ENCODE data around the gene OR2D2. TPM values are rescaled to one million over a fixed set of nuclear protein-coding genes. Genes with fewer than 3 reads are reported as not detected.
A peak's percentile ranks its signal among the peaks of the same experiment; 100 is the strongest.

Gene OR2D2
- total and polyA plus RNA-seq, 2 donors (not counting 1 experiment from before 2014, with no cell fraction given) = not detected

GRCh38 chr11:6925636-6926207, 33.4 kb upstream of the OR2D2 start:
- ChIA-PET POLR2A (no interaction called here), CTCF (no interaction called here)
- H3K9me3 ChIP-seq (ENCODE audit: control extremely low read depth in 1 of 3, control insufficient read depth in 2 of 3, insufficient read depth in 1 of 3, low read length in 2 of 3) = peaks cover 0 to 6% (median 0%) of the 10 kb centered on the region in 3 donors
- peak overlapping the region in 4 of 5 experiments; percentile 63 to 77 (median 68) for H3K4me3 ChIP-seq (ENCODE audit: control extremely low read depth in 1 of 5, extremely low read depth in 1 of 5, insufficient read depth in 1 of 5, low read depth in 2 of 5, low read length in 4 of 5)
- Mint-ChIP-seq H3K27ac (peak overlapping the region; percentile 59), H3K4me1 (peaks cover 19% of the 10 kb centered on the region), H3K27me3 (no peaks in the 10 kb centered on the region), H3K9me3 (ENCODE audit: insufficient read depth) (no peaks in the 10 kb centered on the region), H3K4me3 (peak overlapping the region; percentile 96)
- peak overlapping the region; percentile 76 for H3K4me2 ChIP-seq (replicated peaks; ENCODE audit: low read depth, low read length, poor library complexity, severe bottlenecking)
- H4K20me1 ChIP-seq (ENCODE audit: control insufficient read depth, insufficient read depth, low read length, poor library complexity, severe bottlenecking) = no peaks in the 10 kb centered on the region
- H3K36me3 ChIP-seq (replicated peaks in 1 of 2; ENCODE audit: control extremely low read depth in 1 of 2, control insufficient read depth in 1 of 2, extremely low read depth in 1 of 2, insufficient read depth in 2 of 2, low read length in 1 of 2) = no peaks in the 10 kb centered on the region
- peaks cover 0 to 22% (median 2%) of the 10 kb centered on the region in 4 experiments for H3K27me3 ChIP-seq (replicated peaks in 1 of 4; ENCODE audit: control extremely low read depth in 1 of 4, control insufficient read depth in 3 of 4, insufficient read depth in 4 of 4, low read length in 3 of 4)
- H3K4me1 ChIP-seq (ENCODE audit: control insufficient read depth in 2 of 2, insufficient read depth in 2 of 2, low read length in 2 of 2) = peaks cover 11 to 19% of the 10 kb centered on the region in 2 donors
- no peaks in the 10 kb centered on the region for H3K79me2 ChIP-seq (ENCODE audit: control insufficient read depth, insufficient read depth, low read length)
- ATAC-seq (ENCODE audit: low read depth) (peak; percentile 13), DNase-seq (no peak)
- TF ChIP-seq EZH2 (IDR thresholded peaks at IDR 0.05; ENCODE audit: borderline replicate concordance, insufficient read depth, low read depth, low read length, poor library complexity, severe bottlenecking) = no peak
- TF ChIP-seq, protein P1, sequence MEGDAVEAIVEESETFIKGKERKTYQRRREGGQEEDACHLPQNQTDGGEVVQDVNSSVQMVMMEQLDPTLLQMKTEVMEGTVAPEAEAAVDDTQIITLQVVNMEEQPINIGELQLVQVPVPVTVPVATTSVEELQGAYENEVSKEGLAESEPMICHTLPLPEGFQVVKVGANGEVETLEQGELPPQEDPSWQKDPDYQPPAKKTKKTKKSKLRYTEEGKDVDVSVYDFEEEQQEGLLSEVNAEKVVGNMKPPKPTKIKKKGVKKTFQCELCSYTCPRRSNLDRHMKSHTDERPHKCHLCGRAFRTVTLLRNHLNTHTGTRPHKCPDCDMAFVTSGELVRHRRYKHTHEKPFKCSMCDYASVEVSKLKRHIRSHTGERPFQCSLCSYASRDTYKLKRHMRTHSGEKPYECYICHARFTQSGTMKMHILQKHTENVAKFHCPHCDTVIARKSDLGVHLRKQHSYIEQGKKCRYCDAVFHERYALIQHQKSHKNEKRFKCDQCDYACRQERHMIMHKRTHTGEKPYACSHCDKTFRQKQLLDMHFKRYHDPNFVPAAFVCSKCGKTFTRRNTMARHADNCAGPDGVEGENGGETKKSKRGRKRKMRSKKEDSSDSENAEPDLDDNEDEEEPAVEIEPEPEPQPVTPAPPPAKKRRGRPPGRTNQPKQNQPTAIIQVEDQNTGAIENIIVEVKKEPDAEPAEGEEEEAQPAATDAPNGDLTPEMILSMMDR (IDR thresholded peaks at IDR 0.05) = no peak
- no peak overlapping the region for H3K27ac ChIP-seq (ENCODE audit: low read length in 2 of 2)
- peak overlapping the region; percentile 67 for H3K9ac ChIP-seq (ENCODE audit: low read length)
- H2AFZ ChIP-seq (ENCODE audit: insufficient read depth, low read depth, low read length, poor library complexity, severe bottlenecking) = peak overlapping the region; percentile 67
- 100% methylated on average over 1 of the region's 2 CpGs for WGBS (ENCODE audit: insufficient coverage)
- intact Hi-C loops (cut with micrococcal nuclease) = loop anchor here (10.0 kb wide), 1 partner anchor 171 kb away; no protein-coding TSS in a partner anchor

GRCh38 chr11:6925007-6925577, 32.8 kb upstream of the OR2D2 start:
- TF ChIP-seq, protein P1 (IDR thresholded peaks at IDR 0.05) = no peak
- no peak for TF ChIP-seq EZH2 (IDR thresholded peaks at IDR 0.05; ENCODE audit: borderline replicate concordance, insufficient read depth, low read depth, low read length, poor library complexity, severe bottlenecking)
- no peaks in the 10 kb centered on the region for H3K27me3 Mint-ChIP-seq
- no peak overlapping the region for H3K27ac Mint-ChIP-seq
- no peak overlapping the region for H3K4me3 Mint-ChIP-seq
- H3K4me1 Mint-ChIP-seq = peaks cover 19% of the 10 kb centered on the region
- Histone ChIP-seq H3K4me1 (ENCODE audit: control insufficient read depth in 2 of 2, insufficient read depth in 2 of 2, low read length in 2 of 2) (peaks cover 11 to 19% of the 10 kb centered on the region in 2 donors), H3K9me3 (ENCODE audit: control extremely low read depth in 1 of 3, control insufficient read depth in 2 of 3, insufficient read depth in 1 of 3, low read length in 2 of 3) (peaks cover 0 to 6% (median 0%) of the 10 kb centered on the region in 3 donors), H3K27me3 (replicated peaks in 1 of 4; ENCODE audit: control extremely low read depth in 1 of 4, control insufficient read depth in 3 of 4, insufficient read depth in 4 of 4, low read length in 3 of 4) (peaks cover 0 to 22% (median 2%) of the 10 kb centered on the region in 4 experiments), H3K36me3 (replicated peaks in 1 of 2; ENCODE audit: control extremely low read depth in 1 of 2, control insufficient read depth in 1 of 2, extremely low read depth in 1 of 2, insufficient read depth in 2 of 2, low read length in 1 of 2) (no peaks in the 10 kb centered on the region), H3K79me2 (ENCODE audit: control insufficient read depth, insufficient read depth, low read length) (no peaks in the 10 kb centered on the region), H2AFZ (ENCODE audit: insufficient read depth, low read depth, low read length, poor library complexity, severe bottlenecking) (no peak overlapping the region), H3K4me2 (replicated peaks; ENCODE audit: low read depth, low read length, poor library complexity, severe bottlenecking) (no peak overlapping the region), H3K27ac (ENCODE audit: low read length in 2 of 2) (no peak overlapping the region), H3K4me3 (ENCODE audit: control extremely low read depth in 1 of 5, extremely low read depth in 1 of 5, insufficient read depth in 1 of 5, low read depth in 2 of 5, low read length in 4 of 5) (no peak overlapping the region), H4K20me1 (ENCODE audit: control insufficient read depth, insufficient read depth, low read length, poor library complexity, severe bottlenecking) (no peaks in the 10 kb centered on the region), H3K9ac (ENCODE audit: low read length) (no peak overlapping the region)
- intact Hi-C loops (cut with micrococcal nuclease) = loop anchor here (10.0 kb wide), 1 partner anchor 170 kb away; no protein-coding TSS in a partner anchor
- no peak for ATAC-seq (ENCODE audit: low read depth)
- H3K9me3 Mint-ChIP-seq (ENCODE audit: insufficient read depth) = no peaks in the 10 kb centered on the region
- ChIA-PET CTCF (no interaction called here), POLR2A (no interaction called here)
- DNase-seq = no peak

Data from B cell (primary cell).